Endothelial cell (in vitro differentiated cells): Measurements from ENCODE around the gene TSHZ2. TPM values are rescaled to one million over a fixed set of nuclear protein-coding genes. Genes with fewer than 3 reads are reported as not detected.

Experiments
- DNase-seq: peaks from one replicate; pipeline ENCODE4 v3.0.0; 2021; ENCODE audit warnings: low spot score
- H3K27ac Mint-ChIP-seq: one replicate; pipeline ENCODE4 v1.8.0; 2021; ENCODE audit warnings: mixed read lengths, inconsistent platforms; ENCODE audit not compliant: unreplicated experiment
- H3K27me3 Mint-ChIP-seq: one replicate; pipeline ENCODE4 v1.8.0; 2021; ENCODE audit warnings: mild to moderate bottlenecking, moderate library complexity, mixed read lengths, inconsistent platforms; ENCODE audit not compliant: unreplicated experiment
- H3K36me3 Mint-ChIP-seq: one replicate; pipeline ENCODE4 v1.8.0; 2021; ENCODE audit warnings: mild to moderate bottlenecking, low read depth, mixed read lengths, inconsistent platforms; ENCODE audit not compliant: unreplicated experiment
- H3K4me1 Mint-ChIP-seq: one replicate; pipeline ENCODE4 v1.8.0; 2021; ENCODE audit warnings: mild to moderate bottlenecking, mixed read lengths, inconsistent platforms; ENCODE audit not compliant: unreplicated experiment
- H3K4me3 Mint-ChIP-seq: one replicate; pipeline ENCODE4 v1.8.0; 2021; ENCODE audit warnings: mild to moderate bottlenecking, mixed read lengths, inconsistent platforms; ENCODE audit not compliant: unreplicated experiment
- H3K9me3 Mint-ChIP-seq: one replicate; pipeline ENCODE4 v1.8.0; 2021; ENCODE audit warnings: mixed read lengths, inconsistent platforms; ENCODE audit not compliant: unreplicated experiment
- total RNA-seq: library from RNA; stranded (reverse); fragmentation: NEBNext Ultra II Directional; extraction: Animal tissue kit (Norgen Biotek cat#: 25700); gene quantifications from one replicate; pipeline ENCODE4 v1.2.1, GENCODE V29; 2021; ENCODE audit not compliant: unreplicated experiment
- TF ChIP-seq, protein P1 (sequence below): fragments of 200-600 bp; sonication (generic); IDR thresholded peaks from one replicate; pipeline ENCODE4 v1.5.0; 2021; ENCODE audit warnings: antibody characterized with exemption; ENCODE audit not compliant: unreplicated experiment

TSHZ2 gene
- total RNA-seq, 1 donor from 2014 or later = 2.3 TPM

DNA sequence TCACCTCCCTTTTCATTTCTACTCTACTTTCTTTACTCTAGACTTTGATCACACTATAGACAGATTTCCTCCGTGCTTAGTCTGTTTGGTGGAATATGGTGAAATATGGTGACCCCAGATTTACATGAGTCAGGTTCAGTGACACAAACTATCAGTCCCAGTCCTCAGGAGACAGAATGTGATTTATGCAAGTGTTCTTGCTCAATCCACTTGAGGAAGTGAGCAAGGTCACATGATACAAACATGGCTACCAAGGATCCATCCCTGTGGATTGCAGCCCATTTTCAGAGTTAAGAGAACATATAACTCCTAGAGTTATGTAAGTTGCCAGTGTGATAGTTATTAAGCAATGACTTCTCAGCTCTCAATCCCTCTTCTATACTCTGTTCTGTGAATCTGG, 23.7 kb upstream of the TSHZ2 start:
- no peaks in the 10 kb centered on the region for H3K36me3 Mint-ChIP-seq
- DNase-seq = no peak
- H3K4me3 Mint-ChIP-seq = no peak overlapping the region
- H3K27ac Mint-ChIP-seq = no peak overlapping the region
- TF ChIP-seq, protein P1, sequence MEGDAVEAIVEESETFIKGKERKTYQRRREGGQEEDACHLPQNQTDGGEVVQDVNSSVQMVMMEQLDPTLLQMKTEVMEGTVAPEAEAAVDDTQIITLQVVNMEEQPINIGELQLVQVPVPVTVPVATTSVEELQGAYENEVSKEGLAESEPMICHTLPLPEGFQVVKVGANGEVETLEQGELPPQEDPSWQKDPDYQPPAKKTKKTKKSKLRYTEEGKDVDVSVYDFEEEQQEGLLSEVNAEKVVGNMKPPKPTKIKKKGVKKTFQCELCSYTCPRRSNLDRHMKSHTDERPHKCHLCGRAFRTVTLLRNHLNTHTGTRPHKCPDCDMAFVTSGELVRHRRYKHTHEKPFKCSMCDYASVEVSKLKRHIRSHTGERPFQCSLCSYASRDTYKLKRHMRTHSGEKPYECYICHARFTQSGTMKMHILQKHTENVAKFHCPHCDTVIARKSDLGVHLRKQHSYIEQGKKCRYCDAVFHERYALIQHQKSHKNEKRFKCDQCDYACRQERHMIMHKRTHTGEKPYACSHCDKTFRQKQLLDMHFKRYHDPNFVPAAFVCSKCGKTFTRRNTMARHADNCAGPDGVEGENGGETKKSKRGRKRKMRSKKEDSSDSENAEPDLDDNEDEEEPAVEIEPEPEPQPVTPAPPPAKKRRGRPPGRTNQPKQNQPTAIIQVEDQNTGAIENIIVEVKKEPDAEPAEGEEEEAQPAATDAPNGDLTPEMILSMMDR = no peak
- no peaks in the 10 kb centered on the region for H3K9me3 Mint-ChIP-seq
- H3K4me1 Mint-ChIP-seq = no peaks in the 10 kb centered on the region
- H3K27me3 Mint-ChIP-seq = no peaks in the 10 kb centered on the region

DNA sequence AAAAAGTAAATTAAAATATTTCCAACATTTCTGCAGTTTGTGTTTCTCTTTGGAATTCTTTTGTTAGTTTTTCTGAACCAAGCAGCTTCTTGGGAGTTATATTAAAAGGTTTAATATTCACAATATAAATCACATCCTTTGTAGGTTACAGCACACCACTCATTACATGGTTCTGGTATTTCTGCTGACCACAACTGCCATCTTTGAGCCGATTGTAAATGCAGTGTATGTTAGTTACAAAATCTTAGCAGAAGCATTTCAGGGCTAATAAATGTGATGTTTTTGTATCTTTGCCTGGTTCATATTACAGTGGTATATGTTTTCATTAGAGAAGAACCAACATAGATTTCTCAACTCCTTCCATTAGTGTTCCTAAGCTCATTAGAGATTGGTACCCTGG, 19.1 kb upstream of the TSHZ2 start:
- no peak for DNase-seq
- no peaks in the 10 kb centered on the region for H3K36me3 Mint-ChIP-seq
- no peak overlapping the region for H3K27ac Mint-ChIP-seq
- no peaks in the 10 kb centered on the region for H3K4me1 Mint-ChIP-seq
- no peak overlapping the region for H3K4me3 Mint-ChIP-seq
- H3K27me3 Mint-ChIP-seq = no peaks in the 10 kb centered on the region
- TF ChIP-seq, protein P1 = no peak
- no peaks in the 10 kb centered on the region for H3K9me3 Mint-ChIP-seq

DNA sequence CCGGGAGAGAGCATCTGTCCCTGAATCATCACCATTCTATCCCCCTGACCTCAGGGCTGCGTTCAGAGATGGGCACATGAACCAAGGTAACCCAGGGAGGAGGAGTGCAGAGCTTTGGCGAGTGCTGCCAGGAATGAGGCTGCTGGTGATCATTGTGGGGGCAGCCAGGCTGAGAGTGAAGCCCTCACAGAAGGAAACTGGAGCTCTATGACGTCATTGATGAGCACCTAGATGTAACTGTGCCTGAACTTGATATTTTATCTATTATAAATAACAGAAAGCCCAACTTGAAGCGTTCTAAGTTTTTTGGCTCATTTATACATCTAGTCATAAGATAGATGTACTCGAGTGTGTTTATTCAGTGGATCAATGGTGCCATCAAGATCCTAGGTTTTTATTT, 17.3 kb upstream of the TSHZ2 start:
- no peak overlapping the region for H3K27ac Mint-ChIP-seq
- H3K4me1 Mint-ChIP-seq = no peaks in the 10 kb centered on the region
- H3K27me3 Mint-ChIP-seq = no peaks in the 10 kb centered on the region
- no peak overlapping the region for H3K4me3 Mint-ChIP-seq
- TF ChIP-seq, protein P1 = no peak
- no peaks in the 10 kb centered on the region for H3K36me3 Mint-ChIP-seq
- no peak for DNase-seq
- no peaks in the 10 kb centered on the region for H3K9me3 Mint-ChIP-seq

DNA sequence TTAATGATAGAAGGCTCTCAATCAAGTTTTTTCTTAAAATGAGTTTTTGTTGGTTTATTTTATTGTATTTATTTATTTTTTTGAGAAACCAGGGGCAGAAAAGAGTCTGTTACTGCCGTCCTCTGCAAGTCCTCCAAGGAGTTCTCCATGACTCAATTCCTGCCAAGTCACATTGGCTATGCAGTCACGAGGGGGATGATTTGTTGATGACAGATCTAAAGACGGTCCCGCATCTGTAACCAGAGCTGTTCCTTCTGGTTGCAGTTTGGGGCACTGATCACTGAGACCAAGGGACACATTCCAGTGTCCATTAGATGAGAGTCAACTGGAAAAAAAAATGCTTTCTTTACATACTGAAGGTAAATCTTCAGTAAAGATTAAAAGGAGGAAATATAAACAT, 13.9 kb upstream of the TSHZ2 start:
- H3K27me3 Mint-ChIP-seq = no peaks in the 10 kb centered on the region
- TF ChIP-seq, protein P1 = no peak
- H3K27ac Mint-ChIP-seq = no peak overlapping the region
- H3K4me1 Mint-ChIP-seq = no peaks in the 10 kb centered on the region
- no peaks in the 10 kb centered on the region for H3K36me3 Mint-ChIP-seq
- DNase-seq = no peak
- no peaks in the 10 kb centered on the region for H3K9me3 Mint-ChIP-seq
- H3K4me3 Mint-ChIP-seq = no peak overlapping the region

DNA sequence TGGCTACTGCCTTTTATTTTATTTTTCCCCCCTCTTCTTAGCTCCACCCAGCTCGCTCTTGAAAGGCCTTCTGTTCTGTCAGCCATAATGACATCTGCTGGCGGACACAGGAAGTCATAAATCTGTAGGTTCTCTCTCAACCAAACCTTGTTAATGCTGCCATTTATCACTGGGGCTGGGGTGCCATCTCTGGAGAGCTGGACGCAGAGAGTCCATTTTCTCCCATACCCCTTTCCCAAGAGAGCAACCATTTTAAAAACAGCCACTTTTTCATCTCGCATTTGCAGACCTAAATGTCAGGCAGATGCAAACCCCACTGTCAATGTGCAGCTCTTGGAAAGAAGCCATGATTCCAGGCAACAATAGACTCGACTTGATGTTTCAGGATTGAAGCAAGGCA, 13.0 kb upstream of the TSHZ2 start:
- TF ChIP-seq, protein P1 = no peak
- Mint-ChIP-seq H3K4me1 (peaks cover 6% of the 10 kb centered on the region), H3K27ac (no peak overlapping the region), H3K27me3 (no peaks in the 10 kb centered on the region), H3K36me3 (no peaks in the 10 kb centered on the region), H3K9me3 (no peaks in the 10 kb centered on the region), H3K4me3 (no peak overlapping the region)
- no peak for DNase-seq
